OCI-LY1 (cell line): ENCODE measurements around the gene SLC8A1.

Experiments used
- CTCF ChIP-seq: fragments of 200-600 bp; sonication (generic), shearing (Covaris generic); IDR thresholded peaks from 2 replicates; pipeline ENCODE4 v1.5.1; 2017; ENCODE audit warnings: mild to moderate bottlenecking, antibody characterized with exemption, low read length, moderate library complexity, mixed read lengths
- EZH2 ChIP-seq: fragments of 200-600 bp; sonication (generic), shearing (Covaris generic); IDR thresholded peaks from 2 replicates; pipeline ENCODE4 v1.8.0; 2017; ENCODE audit warnings: borderline replicate concordance, mixed run types, mild to moderate bottlenecking, antibody characterized with exemption, low read length, moderate library complexity, mixed read lengths

GRCh38 chr2:40346535-40347354 lies 105.1 kb downstream of the SLC8A1 start:
- TF ChIP-seq CTCF (no peak), EZH2 (no peak)
